ENCODE measurements around the gene NAMPT. TPM values are rescaled to one million over a fixed set of nuclear protein-coding genes. Genes with fewer than 3 reads are reported as not detected.

NAMPT gene
- total RNA-seq, 1 donor from 2014 or later = 198 TPM

DNA sequence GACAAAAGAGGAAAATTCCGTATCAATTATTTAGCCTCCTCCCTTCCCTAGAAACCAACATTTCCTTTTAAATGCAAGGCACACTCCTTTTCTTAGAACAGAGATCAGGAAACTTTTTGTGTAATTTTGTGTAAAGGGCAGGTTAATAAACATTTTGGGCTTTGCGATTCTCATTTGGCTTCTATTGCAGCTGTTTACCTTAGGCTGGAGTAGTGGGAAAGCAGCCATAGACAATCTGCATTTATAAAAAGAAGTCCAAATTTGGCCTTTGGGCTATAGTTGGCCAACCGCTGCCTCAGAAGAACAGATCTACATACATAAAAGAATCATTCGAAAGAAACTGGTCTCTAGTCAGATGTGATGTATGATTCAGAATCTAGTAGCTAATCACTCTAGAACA is 35.3 kb downstream of the NAMPT start:
- no peak for ATAC-seq
- intact Hi-C loops (cut with micrococcal nuclease) = no loop called here
- DNase-seq = no peak

DNA sequence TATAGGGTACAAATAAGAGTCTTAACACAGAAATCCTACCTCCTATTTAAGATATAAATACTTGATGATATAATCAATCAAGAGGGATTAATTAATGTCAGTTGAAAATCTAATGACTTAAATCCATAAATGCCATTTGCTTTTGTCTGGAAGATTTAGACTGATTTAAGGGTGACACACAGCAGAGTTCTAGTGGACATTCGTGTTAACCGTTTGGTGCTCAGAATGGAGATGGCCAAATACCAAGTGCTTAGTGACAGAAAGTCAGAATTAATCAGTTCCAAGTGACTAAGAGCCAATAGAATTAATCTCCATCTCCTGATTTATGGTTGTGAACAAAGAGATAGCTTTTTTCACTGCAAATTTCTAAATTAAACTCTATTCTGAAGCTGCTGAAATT is 36.2 kb downstream of the NAMPT start:
- DNase-seq (no peak), ATAC-seq (no peak)
- intact Hi-C loops (cut with micrococcal nuclease) = no loop called here

DNA sequence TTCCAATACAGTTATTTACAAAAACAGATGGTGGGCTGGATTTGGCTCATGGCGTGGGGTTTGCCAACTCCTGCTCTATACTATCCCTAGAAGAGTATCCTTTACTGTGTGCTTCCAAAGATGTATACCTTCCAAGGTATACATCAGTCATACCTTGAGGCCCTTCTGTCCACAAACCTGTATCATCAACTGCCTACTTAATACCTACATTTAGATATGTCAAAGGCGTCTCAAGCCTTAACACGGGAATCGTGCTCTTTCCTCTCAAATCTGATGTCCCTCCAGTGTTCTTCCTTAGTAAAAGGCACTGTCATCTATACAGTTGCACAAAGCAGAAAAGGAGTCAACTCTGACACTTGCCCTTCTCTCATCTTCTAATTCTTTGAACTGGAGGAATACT is 36.9 kb downstream of the NAMPT start:
- no peak for DNase-seq
- ATAC-seq = no peak

GRCh38 chr7:106246902-106247711 is 37.7 kb downstream of the NAMPT start:
- intact Hi-C loops (cut with micrococcal nuclease) = no loop called here
- DNase-seq (no peak), ATAC-seq (no peak)

More for the DNA sequence above, 36.9 kb downstream of the NAMPT start:
- intact Hi-C loops (cut with micrococcal nuclease) = no loop called here

DNA sequence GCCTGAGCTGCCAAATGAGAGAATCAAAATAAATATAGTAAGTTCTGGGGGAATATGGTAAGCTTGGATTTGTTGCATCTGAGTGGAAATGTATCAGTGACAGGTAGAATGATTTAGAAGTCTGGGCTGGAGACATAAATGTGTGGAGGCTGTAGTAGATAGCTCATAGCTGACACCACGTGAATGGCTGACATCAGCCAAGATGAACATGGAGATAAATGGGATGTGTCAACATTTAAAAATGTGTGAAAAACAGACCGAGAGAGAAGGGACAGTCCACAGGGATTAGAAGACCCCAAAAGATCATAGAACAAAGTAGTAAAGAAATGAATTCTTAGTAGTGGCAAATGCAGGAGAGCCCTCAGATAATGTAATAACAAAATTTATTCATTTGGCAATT is 40.9 kb downstream of the NAMPT start:
- no peak for DNase-seq
- ATAC-seq = no peak
- intact Hi-C loops (cut with micrococcal nuclease) = no loop called here

DNA sequence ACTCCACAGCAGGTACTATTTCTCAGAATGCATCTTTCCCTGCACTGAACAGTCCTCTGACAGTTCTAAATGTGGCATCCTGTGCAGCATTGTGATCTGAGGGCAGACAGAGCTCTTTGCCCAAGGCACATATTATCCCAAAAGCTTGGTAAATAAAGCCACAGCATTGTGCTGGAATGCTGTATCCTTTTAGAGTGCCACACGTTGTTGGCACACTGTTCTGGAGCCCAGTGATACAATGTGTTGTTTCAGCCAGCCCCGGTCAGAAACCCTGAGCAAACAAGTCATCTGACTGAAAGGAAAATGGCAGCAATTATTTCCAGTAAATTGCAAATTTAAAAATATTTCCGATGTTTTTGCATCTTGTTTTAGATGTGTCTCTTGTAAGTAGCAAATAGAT is 45.4 kb downstream of the NAMPT start:
- ATAC-seq = peak; percentile 78

DNA sequence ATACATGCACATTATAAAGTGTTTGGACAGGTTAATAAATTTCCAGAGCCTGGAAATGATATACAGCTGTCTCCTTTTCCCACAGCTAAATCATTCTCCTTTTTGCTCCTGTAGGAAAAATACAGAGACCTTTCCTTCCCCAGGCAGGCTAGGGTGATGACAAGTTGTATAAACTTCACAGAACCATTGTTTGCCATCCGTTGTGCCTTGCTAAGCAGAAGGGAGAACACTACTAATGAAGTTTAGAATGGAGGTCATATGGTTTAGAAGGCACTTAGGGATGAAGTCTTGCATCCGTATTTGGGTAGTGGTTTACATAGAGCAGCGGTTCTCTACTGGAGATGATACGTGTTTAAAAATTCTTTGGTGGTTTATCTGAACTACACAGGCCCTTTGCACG is 46.0 kb downstream of the NAMPT start:
- ATAC-seq (peak; percentile 55), DNase-seq (no peak)
- intact Hi-C loops (cut with micrococcal nuclease) = no loop called here

More for the DNA sequence above, 45.4 kb downstream of the NAMPT start:
- intact Hi-C loops (cut with micrococcal nuclease) = no loop called here
- DNase-seq = peak; percentile 36

GRCh38 chr7:106236065-106236464 is 48.7 kb downstream of the NAMPT start:
- DNase-seq (no peak), ATAC-seq (peak; percentile 70)
- intact Hi-C loops (cut with micrococcal nuclease) = no loop called here

DNA sequence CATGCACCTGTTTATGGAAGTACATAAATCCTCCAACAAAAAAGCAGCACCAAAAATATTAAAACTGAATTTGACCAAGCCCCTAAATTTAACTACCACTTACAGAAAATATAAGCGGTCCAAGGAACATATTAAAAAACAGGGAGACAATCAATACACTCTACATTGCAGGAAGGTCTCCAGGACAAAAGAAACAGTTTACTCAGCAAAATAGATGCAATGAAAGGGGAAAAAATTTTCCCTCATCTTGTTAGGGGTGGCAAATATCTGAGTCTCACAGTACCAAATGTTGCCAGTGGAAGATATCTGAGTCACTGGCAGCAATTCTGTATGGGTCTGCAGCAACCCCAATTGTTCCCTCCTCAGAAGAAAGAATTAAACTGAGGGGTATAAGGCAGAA is 50.4 kb downstream of the NAMPT start:
- no peak for DNase-seq
- ATAC-seq = no peak
- intact Hi-C loops (cut with micrococcal nuclease) = no loop called here

DNA sequence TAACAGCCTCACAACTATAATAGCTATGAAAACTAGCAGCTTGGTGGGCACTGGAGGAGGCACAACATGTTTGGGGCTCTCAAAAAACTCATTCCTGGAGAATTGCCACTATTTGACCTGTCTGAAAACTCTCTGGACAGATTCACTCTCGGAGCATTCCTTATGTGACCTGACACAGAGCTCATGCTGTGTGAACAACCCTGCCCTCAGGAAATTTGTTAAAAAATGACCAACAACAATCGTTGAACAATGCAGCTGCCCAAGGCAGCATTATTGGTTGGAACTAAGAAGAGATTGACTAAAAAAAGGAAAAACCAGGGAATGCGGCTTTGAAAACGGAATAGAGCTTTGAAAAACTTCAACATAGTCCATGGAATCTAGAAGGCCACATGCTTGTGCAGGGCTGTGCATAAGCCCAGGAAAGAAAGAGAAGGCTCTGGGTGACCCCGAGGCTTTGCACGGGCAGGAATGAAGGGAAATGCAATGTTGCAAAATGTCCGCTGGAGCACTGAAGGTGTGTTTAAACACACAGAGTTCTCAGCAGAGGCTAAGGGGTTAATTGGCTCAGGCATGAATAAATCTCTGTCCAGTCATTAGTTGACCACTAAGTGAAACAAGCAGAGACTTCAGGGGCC is 52.8 kb downstream of the NAMPT start:
- ATAC-seq (no peak), DNase-seq (no peak)
- intact Hi-C loops (cut with micrococcal nuclease) = no loop called here

DNA sequence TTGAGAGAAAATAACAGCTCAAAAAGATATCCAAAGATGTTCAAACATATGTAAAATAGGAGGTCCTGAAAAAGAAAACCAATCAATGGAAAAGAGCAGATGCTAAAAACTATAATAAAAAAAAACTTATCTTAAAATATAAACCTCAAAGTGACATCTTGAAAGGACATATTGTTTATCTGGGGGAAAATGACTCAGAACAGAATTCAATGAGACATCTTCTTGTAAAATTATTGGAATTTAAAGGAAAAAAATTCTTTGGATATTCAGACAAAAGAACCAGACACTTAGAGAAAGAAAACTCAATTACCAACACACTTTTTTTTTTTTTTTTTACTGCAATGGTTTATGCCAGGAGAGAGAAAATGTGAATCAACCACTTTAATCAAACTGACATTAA is 58.9 kb downstream of the NAMPT start:
- no peak for ATAC-seq
- intact Hi-C loops (cut with micrococcal nuclease) = no loop called here
- DNase-seq = no peak

DNA sequence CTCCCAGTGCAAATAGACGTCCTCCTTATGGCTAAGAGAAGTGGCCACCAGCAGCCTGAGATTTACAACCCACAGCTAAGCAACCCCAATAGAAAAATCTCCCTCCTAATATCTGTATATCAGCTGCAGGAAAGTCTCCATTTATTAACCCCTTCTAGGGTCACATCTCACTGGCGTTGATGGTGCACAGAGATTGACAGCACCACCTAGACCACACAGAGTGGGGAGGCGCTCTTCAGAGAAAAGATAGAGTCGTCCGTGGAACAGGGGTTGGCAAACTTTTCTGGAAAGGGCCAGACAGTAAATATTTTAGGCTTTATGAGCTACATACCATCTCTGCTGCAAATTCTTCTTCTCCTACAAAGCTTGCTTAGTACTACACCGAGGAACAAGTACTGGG is 60.0 kb downstream of the NAMPT start:
- no peak for DNase-seq
- intact Hi-C loops (cut with micrococcal nuclease) = no loop called here
- no peak for ATAC-seq

DNA sequence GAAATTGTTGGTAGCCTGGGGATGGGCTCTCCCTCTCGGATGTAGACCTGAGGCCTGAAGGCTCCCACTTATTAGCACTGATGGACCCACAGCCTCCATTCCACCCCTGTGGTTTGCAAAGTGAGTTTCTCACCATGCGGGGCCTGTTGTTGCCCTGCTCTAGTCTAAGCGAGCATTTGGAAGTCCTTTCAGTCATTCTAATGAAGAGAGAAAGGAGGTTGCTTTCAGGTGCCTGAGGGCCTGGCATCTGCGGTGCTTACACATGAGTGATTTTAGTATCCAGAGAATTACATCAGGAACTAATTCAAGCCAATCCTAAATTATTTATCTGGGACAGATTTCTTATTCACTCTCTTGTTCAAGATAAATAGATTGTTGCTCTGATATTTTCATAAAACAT is 61.6 kb downstream of the NAMPT start:
- no peak for DNase-seq
- intact Hi-C loops (cut with micrococcal nuclease) = no loop called here

GRCh38 chr7:106222545-106222944 is 62.2 kb downstream of the NAMPT start:
- no peak for ATAC-seq
- no peak for DNase-seq
- intact Hi-C loops (cut with micrococcal nuclease) = no loop called here

More for the DNA sequence above, 61.6 kb downstream of the NAMPT start:
- no peak for ATAC-seq

GRCh38 chr7:106220307-106220706 is 64.5 kb downstream of the NAMPT start:
- intact Hi-C loops (cut with micrococcal nuclease) = no loop called here
- DNase-seq (no peak), ATAC-seq (no peak)

GRCh38 chr7:106219170-106219569 is 65.6 kb downstream of the NAMPT start:
- ATAC-seq (no peak), DNase-seq (no peak)
- intact Hi-C loops (cut with micrococcal nuclease) = no loop called here

DNA sequence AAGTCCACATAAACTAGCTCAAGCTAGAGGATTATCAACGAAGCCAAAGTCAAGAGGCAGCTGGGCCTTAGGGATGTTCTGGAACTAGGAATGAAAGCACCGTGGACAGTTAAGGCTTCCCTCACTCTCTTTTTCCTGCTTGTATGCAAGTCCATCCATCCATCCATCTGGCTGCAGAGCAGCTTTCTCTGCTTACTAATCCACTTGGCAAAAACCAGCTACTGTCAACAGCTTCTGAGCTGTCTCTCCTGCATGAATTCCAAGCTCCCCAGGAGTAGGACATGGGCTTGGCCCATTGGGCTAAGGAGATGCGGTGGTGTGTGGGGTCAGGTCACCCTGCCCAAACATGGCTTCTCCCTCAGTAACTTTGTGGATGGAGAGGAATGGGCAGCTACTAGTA is 66.2 kb downstream of the NAMPT start:
- intact Hi-C loops (cut with micrococcal nuclease) = no loop called here
- DNase-seq = no peak
- ATAC-seq = peak; percentile 6

DNA sequence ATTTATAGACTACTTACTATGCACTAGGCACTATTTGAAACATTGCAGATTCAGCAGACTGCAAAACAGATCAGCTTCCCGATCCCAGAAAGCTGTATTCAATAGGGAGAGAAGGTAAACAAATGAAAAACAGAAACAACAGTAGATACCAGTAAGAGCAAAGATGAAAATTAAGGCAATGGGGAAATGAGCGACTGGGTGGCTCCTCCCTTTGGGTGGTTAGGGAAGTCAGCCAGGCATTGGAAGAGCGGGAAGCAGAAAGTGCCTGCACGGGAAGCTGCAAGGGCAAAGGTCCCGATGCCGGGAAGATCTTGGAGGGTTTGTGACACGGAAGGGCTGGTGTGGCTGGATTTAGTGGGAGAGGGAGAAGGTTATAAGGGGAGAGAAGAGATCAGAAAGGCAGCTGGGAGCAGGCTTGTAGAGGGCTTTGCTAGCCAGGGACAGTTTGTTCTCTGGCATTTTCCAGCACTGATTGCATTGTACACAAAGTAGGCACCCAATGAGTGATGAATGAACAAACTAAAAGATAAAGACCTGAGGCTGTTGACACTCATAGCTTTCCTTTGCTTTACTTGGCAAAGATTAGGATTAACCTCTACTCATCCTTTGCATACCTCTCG is 67.8 kb downstream of the NAMPT start:
- peak; percentile 95 for ATAC-seq
- peak; percentile 82 for DNase-seq
- intact Hi-C loops (cut with micrococcal nuclease) = no loop called here

DNA sequence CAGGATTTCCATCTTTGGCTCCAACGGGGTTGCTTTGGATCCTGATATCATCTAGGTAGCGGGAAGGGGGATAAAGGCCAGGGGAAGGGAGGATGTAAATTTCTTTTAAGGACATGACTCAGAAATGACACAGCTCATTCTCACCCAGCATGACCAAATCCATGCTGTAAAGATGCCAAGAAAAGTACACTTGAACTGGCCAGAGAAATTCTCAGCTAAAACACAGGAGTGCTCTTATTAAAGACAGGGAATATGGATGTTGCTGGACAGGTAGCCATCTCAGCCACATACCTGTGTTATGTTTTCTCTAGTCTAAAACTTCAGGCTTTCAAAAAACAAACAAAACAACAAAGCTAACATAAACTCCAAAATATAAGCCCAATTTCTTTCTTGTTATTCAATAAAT is 68.3 kb downstream of the NAMPT start:
- peak; percentile 83 for ATAC-seq
- no peak for DNase-seq
- intact Hi-C loops (cut with micrococcal nuclease) = no loop called here

DNA sequence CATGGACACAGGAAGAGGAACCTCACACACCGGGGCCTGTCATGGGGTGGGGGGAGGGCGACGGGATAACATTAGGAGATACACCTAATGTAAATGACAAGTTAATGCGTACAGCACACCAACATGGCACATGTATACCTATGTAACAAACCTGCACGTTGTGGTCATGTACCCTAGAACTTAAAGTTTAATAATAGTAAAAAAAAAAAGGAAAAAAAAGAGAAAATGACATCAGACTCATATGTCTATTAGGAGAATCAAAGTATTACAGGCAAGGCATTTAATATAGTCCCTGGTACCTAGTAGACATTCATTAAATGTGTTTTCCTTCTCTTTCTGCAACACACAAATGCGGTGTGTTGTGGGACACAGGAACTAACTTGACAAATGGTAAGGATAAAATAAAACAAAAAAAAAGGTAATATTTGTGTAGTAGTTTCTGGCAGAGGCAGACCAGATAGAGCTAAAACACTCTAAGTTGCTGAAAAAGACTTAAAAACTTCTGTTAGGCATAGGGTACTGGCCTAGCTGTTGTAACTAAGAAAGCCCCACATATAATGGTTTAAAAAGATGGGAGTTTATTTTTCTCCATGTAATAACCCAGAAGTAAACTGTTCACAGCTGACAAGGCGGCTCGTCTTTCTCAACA is 68.8 kb downstream of the NAMPT start:
- intact Hi-C loops (cut with micrococcal nuclease) = no loop called here
- ATAC-seq = no peak
- DNase-seq = no peak
